Sciatic nerve (tissue), 2 donors: ENCODE data around the gene SRCIN1. TPM values are rescaled to one million over a fixed set of nuclear protein-coding genes. Genes with fewer than 3 reads are reported as not detected.
"Not testable (repeated sequence)": the region's sequence is repeated elsewhere in the genome, so short reads cannot be mapped to it uniquely, and the experiment has no call there.

ENCODE experiments used
- ATAC-seq: fragments of 200-7000 bp; cut with Tn5 transposase; one replicate; pipeline ENCODE4 v1.9.1; 2020; ENCODE audit warnings: mild to moderate bottlenecking, moderate library complexity
- DNase-seq: peaks from one replicate; pipeline ENCODE4 v3.0.0-alpha.2; 2020; ENCODE audit warnings: low spot score
- intact Hi-C: fragments of 100-400 bp; cut with DNase I; formaldehyde crosslinking; loops from one replicate; pipeline ENCODE4 v1.14.2; 2022
- total RNA-seq: library from RNA; stranded (reverse); fragmentation: NEBNext Ultra II Directional; extraction: Animal tissue kit (Norgen Biotek cat#: 25700); gene quantifications from one replicate; pipeline ENCODE4 v1.2.1, GENCODE V29; 2021
- donor health status: DM: no; HTN: no; CAD: no.
- donor health status: DM: no; HTN: no; CAD: no.

SRCIN1 gene
- total RNA-seq, 1 donor from 2014 or later = 4.5 TPM

GRCh38 chr17:38482039-38482699 lies 123.6 kb downstream of the SRCIN1 start:
- not testable (repeated sequence) for DNase-seq, ATAC-seq
- intact Hi-C loops = loop anchor here (5.0 kb wide), 1 partner anchor 40 kb away; no protein-coding TSS in a partner anchor

Other genes starting within 250 kb of the SRCIN1 start
- gene ARHGAP23, start 177.5 kb downstream of the SRCIN1 start, total RNA-seq = 154 TPM
- gene EPOP, start 69.0 kb upstream of the SRCIN1 start, total RNA-seq = 1.5 TPM
- gene MLLT6, start 99.3 kb upstream of the SRCIN1 start, total RNA-seq = 202 TPM
- 17.3 TPM for gene CISD3, start 124.4 kb upstream of the SRCIN1 start, total RNA-seq
- gene PCGF2, start 142.4 kb upstream of the SRCIN1 start, total RNA-seq = 56.2 TPM
- 84.8 TPM for gene PSMB3, start 146.8 kb upstream of the SRCIN1 start, total RNA-seq
- 58.5 TPM for gene PIP4K2B, start 193.6 kb upstream of the SRCIN1 start, total RNA-seq
- 25.6 TPM for gene CWC25, start 219.4 kb upstream of the SRCIN1 start, total RNA-seq
- 1,106 TPM for gene RPL23, start 247.8 kb upstream of the SRCIN1 start, total RNA-seq